CD14-positive monocyte (primary cell): ENCODE results near the gene SGMS1. TPM values are rescaled to one million over a fixed set of nuclear protein-coding genes. Genes with fewer than 3 reads are reported as not detected.
A peak's percentile ranks its signal among the peaks of the same experiment; 100 is the strongest.

ENCODE experiments used
- DNase-seq, 3 donors: peaks; one replicate each; pipeline ENCODE4 v3.0.0-alpha.2; 2011 to 2022
- H2AFZ ChIP-seq: 2 replicates; pipeline ENCODE4 v1.6.0; 2012; ENCODE audit warnings: mild to moderate bottlenecking, low read depth, low read length, inconsistent platforms; ENCODE audit not compliant: insufficient read depth, poor library complexity, severe bottlenecking
- H3K27ac ChIP-seq, 2 donors: 1 replicate in 1 of 2; 2 replicates in 1 of 2; pipeline ENCODE4 v1.5.1; 2012 to 2013; ENCODE audit warnings: low read length in 2 of 2, control low read depth in 1 of 2, inconsistent platforms in 1 of 2, low read depth in 1 of 2, mild to moderate bottlenecking in 1 of 2
- H3K27me3 ChIP-seq, 2 donors: one replicate each; pipeline versions ENCODE4 v1.6.0 to v1.6.1; 2011 to 2013; ENCODE audit warnings: low read length in 2 of 2; ENCODE audit not compliant: control insufficient read depth in 2 of 2, insufficient read depth in 2 of 2
- H3K36me3 ChIP-seq, 2 donors: replicated peaks in 1 of 2; 1 replicate in 1 of 2; 2 replicates in 1 of 2; pipeline versions ENCODE4 v1.5.1 to v1.6.1; 2012 to 2013; ENCODE audit warnings: low read length in 2 of 2, control low read depth in 1 of 2, inconsistent platforms in 1 of 2, mild to moderate bottlenecking in 1 of 2; ENCODE audit not compliant: insufficient read depth in 2 of 2, control insufficient read depth in 1 of 2
- H3K4me1 ChIP-seq, 2 donors: 1 replicate in 1 of 2; 2 replicates in 1 of 2; pipeline versions ENCODE4 v1.5.1 to v1.6.1; 2012 to 2013; ENCODE audit warnings: low read length in 2 of 2, control low read depth in 1 of 2, inconsistent platforms in 1 of 2, mild to moderate bottlenecking in 1 of 2, moderate library complexity in 1 of 2; ENCODE audit not compliant: insufficient read depth in 2 of 2, control insufficient read depth in 1 of 2
- H3K4me2 ChIP-seq: replicated peaks from 2 replicates; pipeline ENCODE3; 2012; ENCODE audit warnings: low read length, moderate library complexity, mild to moderate bottlenecking; ENCODE audit not compliant: poor library complexity, severe bottlenecking; ENCODE audit errors: extremely low read depth
- H3K4me3 ChIP-seq, 3 experiments: fragments of 200-600 bp in 1 of 3; sonication (generic) in 1 of 3; replicated peaks in 1 of 3; 1 replicate in 2 of 3; 2 replicates in 1 of 3; pipeline ENCODE4 v1.5.1; 2011 to 2013; ENCODE audit warnings: low read length in 3 of 3, mild to moderate bottlenecking in 3 of 3, control low read depth in 2 of 3, low read depth in 2 of 3, inconsistent platforms in 1 of 3, moderate library complexity in 1 of 3
- H3K79me2 ChIP-seq: 2 replicates; pipeline ENCODE4 v1.6.0; 2012; ENCODE audit warnings: mild to moderate bottlenecking, control low read depth, inconsistent platforms, low read length, moderate library complexity; ENCODE audit not compliant: insufficient read depth
- H3K9ac ChIP-seq: 2 replicates; pipeline ENCODE4 v1.6.0; 2017; ENCODE audit warnings: low read length, mild to moderate bottlenecking; ENCODE audit not compliant: insufficient read depth, poor library complexity, severe bottlenecking
- H3K9me3 ChIP-seq, 2 donors: replicated peaks in 1 of 2; 1 replicate in 1 of 2; 2 replicates in 1 of 2; pipeline versions ENCODE4 v1.5.1 to v1.6.1; 2012 to 2013; ENCODE audit warnings: low read length in 2 of 2, control low read depth in 1 of 2; ENCODE audit not compliant: control insufficient read depth in 1 of 2, insufficient read depth in 1 of 2
- H4K20me1 ChIP-seq: 2 replicates; pipeline ENCODE4 v1.6.0; 2012; ENCODE audit warnings: mild to moderate bottlenecking, low read length, control low read depth, moderate library complexity; ENCODE audit not compliant: insufficient read depth
- H3K27ac Mint-ChIP-seq, 7 donors: one replicate each; pipeline ENCODE4 v1.8.0; 2020; ENCODE audit warnings: mild to moderate bottlenecking in 7 of 7, mixed read lengths in 7 of 7, moderate library complexity in 6 of 7, inconsistent platforms in 2 of 7
- H3K27me3 Mint-ChIP-seq, 3 donors: one replicate each; pipeline ENCODE4 v1.8.0; 2021 to 2022; ENCODE audit warnings: low read depth in 3 of 3, mild to moderate bottlenecking in 3 of 3, mixed read lengths in 3 of 3, moderate library complexity in 3 of 3, inconsistent platforms in 1 of 3
- H3K36me3 Mint-ChIP-seq, 2 donors: one replicate each; pipeline ENCODE4 v1.8.0; 2020; ENCODE audit warnings: mixed read lengths in 2 of 2, inconsistent platforms in 1 of 2, mild to moderate bottlenecking in 1 of 2
- H3K4me1 Mint-ChIP-seq: one replicate; pipeline ENCODE4 v1.8.0; 2020; ENCODE audit warnings: mild to moderate bottlenecking, mixed read lengths
- H3K4me3 Mint-ChIP-seq, 2 donors: one replicate each; pipeline ENCODE4 v1.8.0; 2020; ENCODE audit warnings: mild to moderate bottlenecking in 2 of 2, mixed read lengths in 2 of 2, moderate library complexity in 1 of 2
- H3K9me3 Mint-ChIP-seq, 7 donors: one replicate each; pipeline ENCODE4 v1.8.0; 2020 to 2022; ENCODE audit warnings: mixed read lengths in 7 of 7, mild to moderate bottlenecking in 6 of 7, moderate library complexity in 6 of 7, inconsistent platforms in 2 of 7
- CTCF ChIP-seq: fragments of 200-600 bp; IDR thresholded peaks from one replicate; pipeline ENCODE4 v1.8.0; 2022; ENCODE audit warnings: antibody characterized with exemption, mild to moderate bottlenecking
- whole genome bisulfite sequencing: methylation state at CpG from one replicate; pipeline ENCODE4 v1.1.5; 2013; ENCODE audit warnings: missing lambda C conversion rate; ENCODE audit not compliant: insufficient coverage; 5-methylcytosine and 5-hydroxymethylcytosine counted together
- intact Hi-C, 2 donors: fragments of 100-400 bp; cut with micrococcal nuclease; formaldehyde crosslinking; loops; one replicate each; pipeline versions ENCODE4 v1.15.0 to v1.15.1; 2023
- polyA plus RNA-seq, 3 donors: library from polyadenylated mRNA; depleted of rRNA in 1 of 3; unstranded in 2 of 3; stranded (reverse) in 1 of 3; fragments of 300-500 nt in 2 of 3; fragments of >200 nt in 1 of 3; fragmentation: Illumina TruSeq in 2 of 3; gene quantifications; 1 replicate in 2 of 3; 2 replicates in 1 of 3; pipeline ENCODE4 v1.2.3, GENCODE V29; 2012 to 2021

SGMS1 gene
- polyA plus RNA-seq, 3 donors: 19.5 to 20.6 (median 20.4) TPM

- H3K4me1 ChIP-seq: peaks cover 10 to 20% of the 10 kb centered on the region in 2 donors
- H4K20me1 ChIP-seq: peaks cover 98% of the 10 kb centered on the region
- Mint-ChIP-seq H3K4me1 (peaks cover 23% of the 10 kb centered on the region), H3K27me3 (no peaks in the 10 kb centered on the region), H3K9me3 (peaks cover 0 to 3% (median 0%) of the 10 kb centered on the region in 7 donors), H3K27ac (peak overlapping the region in 6 of 7 donors; percentile 10 to 81 (median 68)), H3K4me3 (no peak overlapping the region), H3K36me3 (peaks cover 18 to 23% of the 10 kb centered on the region in 2 donors)
- intact Hi-C loops: loop anchor here in 1 of 2 donors (10.0 kb wide), 1 partner anchor 45 kb away; no protein-coding TSS in a partner anchor
- TF ChIP-seq CTCF: no peak
- no peak for DNase-seq
- H3K4me3 ChIP-seq: no peak overlapping the region
- no peaks in the 10 kb centered on the region for H3K9me3 ChIP-seq
- no peaks in the 10 kb centered on the region for H3K27me3 ChIP-seq
- H3K27ac ChIP-seq: no peak overlapping the region
- H3K79me2 ChIP-seq: peaks cover 80% of the 10 kb centered on the region
- H3K9ac ChIP-seq: no peak overlapping the region
- H3K36me3 ChIP-seq: no peaks in the 10 kb centered on the region
- no peak overlapping the region for H3K4me2 ChIP-seq
- WGBS: 10% methylated on average over 1 of the region's 2 CpGs
- no peak overlapping the region for H2AFZ ChIP-seq
These were observed 244.1 kb downstream of the SGMS1 start for GRCh38 chr10:50379616-50380015.

GRCh38 chr10:50375745-50376144 lies 248.0 kb downstream of the SGMS1 start:
- Histone ChIP-seq H3K4me1 (peaks cover 10 to 25% of the 10 kb centered on the region in 2 donors), H3K4me3 (no peak overlapping the region), H3K27ac (no peak overlapping the region), H3K9me3 (no peaks in the 10 kb centered on the region), H3K27me3 (no peaks in the 10 kb centered on the region), H2AFZ (no peak overlapping the region), H4K20me1 (peaks cover 98% of the 10 kb centered on the region), H3K9ac (no peak overlapping the region), H3K36me3 (no peaks in the 10 kb centered on the region), H3K4me2 (no peak overlapping the region), H3K79me2 (peaks cover 86% of the 10 kb centered on the region)
- H3K9me3 Mint-ChIP-seq: peaks cover 0 to 3% (median 0%) of the 10 kb centered on the region in 7 donors
- no peak for DNase-seq
- H3K4me3 Mint-ChIP-seq: no peak overlapping the region
- H3K27ac Mint-ChIP-seq: no peak overlapping the region
- no peaks in the 10 kb centered on the region for H3K27me3 Mint-ChIP-seq
- H3K36me3 Mint-ChIP-seq: peaks cover 13 to 15% of the 10 kb centered on the region in 2 donors
- WGBS: no CpG with 5 or more reads among the region's 2 CpGs
- peaks cover 19% of the 10 kb centered on the region for H3K4me1 Mint-ChIP-seq
- TF ChIP-seq CTCF: no peak
- intact Hi-C loops: loop anchor here in 1 of 2 donors (10.0 kb wide), 1 partner anchor 49 kb away; no protein-coding TSS in a partner anchor
